Measurements from ENCODE around the gene CADM2.
A peak's percentile ranks its signal among the peaks of the same experiment; 100 is the strongest.

CADM2 gene

DNA sequence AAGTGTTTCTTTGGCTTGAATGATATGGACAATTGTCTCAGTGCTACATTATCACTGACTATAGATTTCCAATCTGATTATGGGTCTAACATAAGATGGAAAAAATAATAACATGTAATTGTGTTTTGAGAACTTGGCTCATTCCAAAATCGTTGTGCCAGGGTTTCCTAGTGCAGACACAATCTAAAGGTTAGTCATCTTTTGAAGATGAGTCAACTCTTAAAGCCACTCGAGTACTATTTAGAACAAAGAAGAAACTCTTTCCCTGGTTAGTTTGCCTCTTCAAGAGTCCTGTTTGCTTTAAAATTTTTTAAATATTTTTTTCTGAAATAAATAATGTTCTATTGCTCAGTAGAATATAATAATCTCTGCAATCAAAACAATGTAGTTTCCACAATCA, 301.0 kb downstream of the CADM2 start:
- intact Hi-C loops (cut with DNase I) = no loop called here
- no peak for DNase-seq

DNA sequence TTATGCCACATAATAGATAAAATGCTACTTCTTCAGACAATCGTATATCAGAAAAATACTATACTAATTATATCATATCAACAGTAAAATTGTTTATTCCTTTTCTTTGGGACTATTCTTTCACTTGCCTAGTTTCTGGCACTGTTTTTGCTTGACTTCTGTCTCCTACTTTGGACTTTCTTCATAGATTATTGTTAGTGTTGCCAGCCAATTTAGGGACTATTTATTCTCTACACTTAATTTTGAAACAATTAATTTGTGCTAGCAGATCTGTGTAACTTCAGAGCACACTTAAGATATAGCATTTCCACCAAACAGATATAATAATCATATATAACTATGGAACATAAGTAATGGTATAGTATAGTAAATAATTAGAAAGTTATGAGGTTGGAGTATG, 305.6 kb downstream of the CADM2 start:
- intact Hi-C loops (cut with DNase I) = no loop called here
- DNase-seq = no peak

- DNase-seq = no peak
- intact Hi-C loops (cut with DNase I) = no loop called here
These were observed 311.7 kb downstream of the CADM2 start for GRCh38 chr3:85270488-85270887.

- intact Hi-C loops (cut with DNase I) = no loop called here
- DNase-seq = no peak
These were observed 313.1 kb downstream of the CADM2 start for GRCh38 chr3:85271911-85272310.

DNA sequence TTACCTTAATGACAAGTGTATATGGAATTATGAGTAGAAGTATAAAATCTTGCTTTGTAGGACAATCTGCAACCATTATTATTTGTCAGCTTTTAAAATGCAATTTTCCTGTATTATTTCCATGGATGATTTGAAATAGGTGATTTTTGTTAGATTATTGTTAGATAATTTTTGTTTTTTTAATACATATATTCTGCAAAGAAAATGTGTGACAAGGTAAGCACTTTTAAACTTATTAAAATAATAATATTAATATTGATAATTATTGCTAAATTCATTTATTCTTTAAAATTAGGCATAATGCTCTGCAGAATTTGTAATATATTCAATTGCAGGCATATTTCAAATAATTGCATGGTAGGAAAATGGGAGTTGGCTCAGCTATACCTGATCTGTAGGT, 329.5 kb downstream of the CADM2 start:
- no peak for DNase-seq
- intact Hi-C loops (cut with DNase I) = no loop called here

GRCh38 chr3:85297291-85297690, 338.5 kb downstream of the CADM2 start:
- intact Hi-C loops (cut with DNase I) = no loop called here

GRCh38 chr3:85298032-85298431, 339.2 kb downstream of the CADM2 start:
- no peak for DNase-seq
- intact Hi-C loops (cut with DNase I) = no loop called here

More at GRCh38 chr3:85297291-85297690, 338.5 kb downstream of the CADM2 start:
- no peak for DNase-seq

GRCh38 chr3:85303156-85303555, 344.4 kb downstream of the CADM2 start:
- peak in 22 of 42 donors; percentile 14 to 72 (median 36) for DNase-seq
- intact Hi-C loops (cut with DNase I) = no loop called here

DNA sequence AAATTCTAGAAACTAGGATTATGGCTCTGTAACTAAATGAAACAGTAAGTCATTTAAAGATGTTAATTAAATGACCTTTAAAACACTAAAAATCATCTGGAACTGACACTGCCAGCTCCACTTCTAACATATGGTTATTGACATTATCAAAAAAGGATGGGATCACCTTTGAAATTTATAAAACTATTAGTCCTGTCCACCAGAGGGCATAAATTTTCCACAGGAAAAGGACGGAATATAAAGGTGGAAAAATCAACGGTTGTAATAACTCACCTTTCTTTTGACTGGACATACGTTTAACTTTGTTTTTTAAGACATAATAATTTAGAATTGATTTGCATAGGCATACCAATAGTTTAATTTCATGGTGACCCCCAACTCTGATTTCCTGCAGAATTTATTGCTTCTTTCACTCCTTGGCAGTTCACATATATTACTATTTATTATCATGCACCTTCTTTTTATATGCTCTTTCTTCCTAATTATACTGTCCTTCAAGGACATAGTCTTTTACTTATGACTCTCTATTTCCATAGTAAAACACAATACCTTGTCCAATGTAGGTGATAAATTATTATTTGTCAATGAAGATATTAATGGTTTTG, 345.7 kb downstream of the CADM2 start:
- no peak for DNase-seq

DNA sequence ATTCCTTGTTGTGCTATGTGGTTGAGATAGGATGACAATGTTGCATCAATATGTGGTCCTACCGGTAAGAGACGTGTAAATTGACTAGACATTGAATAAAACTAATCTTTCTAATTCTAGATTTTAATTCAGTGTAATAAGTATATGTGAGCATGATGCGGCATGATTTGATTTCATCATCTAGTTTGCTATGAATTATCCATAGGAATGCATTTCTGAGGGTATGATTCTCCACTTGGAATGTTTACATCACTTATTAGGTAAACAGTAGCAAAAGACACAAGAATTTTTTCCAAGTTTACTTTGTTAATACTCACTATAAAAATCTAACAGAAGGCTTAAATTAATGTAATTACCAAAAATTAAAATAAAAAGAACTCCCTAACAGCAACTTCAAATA, 353.5 kb downstream of the CADM2 start:
- intact Hi-C loops (cut with DNase I) = no loop called here
- DNase-seq = no peak

More for the DNA sequence above, 345.7 kb downstream of the CADM2 start:
- intact Hi-C loops (cut with DNase I) = no loop called here

DNA sequence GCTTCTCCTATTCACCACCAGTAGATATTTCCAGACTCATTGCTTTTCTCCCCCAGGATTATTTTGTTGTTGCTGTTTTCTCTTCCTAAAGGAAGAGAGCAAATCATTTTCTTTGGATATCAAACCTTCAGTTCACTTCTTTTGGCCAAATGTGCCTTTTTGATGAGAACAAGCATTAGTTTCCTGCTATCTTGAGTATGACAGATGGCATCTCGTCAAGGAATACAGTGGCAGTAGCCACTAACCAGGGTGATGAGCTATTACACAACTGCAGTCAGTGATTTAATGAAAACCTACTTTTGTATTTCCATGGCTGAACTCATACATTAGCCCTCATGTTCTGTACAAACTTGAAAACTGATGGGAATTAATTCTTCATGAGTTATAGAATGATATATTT, 354.6 kb downstream of the CADM2 start:
- intact Hi-C loops (cut with DNase I) = no loop called here
- no peak for DNase-seq

GRCh38 chr3:85316252-85316651, 357.5 kb downstream of the CADM2 start:
- no peak for DNase-seq
- intact Hi-C loops (cut with DNase I) = no loop called here

DNA sequence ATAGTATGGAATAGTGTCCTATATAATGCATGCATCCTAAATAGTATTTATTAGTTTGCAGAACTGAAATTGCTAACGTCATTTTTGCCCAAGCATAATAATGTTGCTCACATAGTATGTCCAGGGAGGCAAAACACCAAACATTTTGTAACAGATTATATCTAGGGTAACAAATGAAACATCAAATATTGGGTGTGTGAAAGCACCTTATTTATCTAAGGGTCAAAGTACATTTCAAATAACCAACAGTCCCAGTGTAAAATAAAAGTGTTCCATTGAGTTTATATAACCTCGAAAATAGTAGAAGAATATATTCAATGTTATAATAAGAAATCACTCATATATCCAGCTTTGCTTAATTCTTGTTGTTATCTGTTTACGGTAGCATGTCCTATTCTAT, 363.1 kb downstream of the CADM2 start:
- DNase-seq = no peak
- intact Hi-C loops (cut with DNase I) = no loop called here

DNA sequence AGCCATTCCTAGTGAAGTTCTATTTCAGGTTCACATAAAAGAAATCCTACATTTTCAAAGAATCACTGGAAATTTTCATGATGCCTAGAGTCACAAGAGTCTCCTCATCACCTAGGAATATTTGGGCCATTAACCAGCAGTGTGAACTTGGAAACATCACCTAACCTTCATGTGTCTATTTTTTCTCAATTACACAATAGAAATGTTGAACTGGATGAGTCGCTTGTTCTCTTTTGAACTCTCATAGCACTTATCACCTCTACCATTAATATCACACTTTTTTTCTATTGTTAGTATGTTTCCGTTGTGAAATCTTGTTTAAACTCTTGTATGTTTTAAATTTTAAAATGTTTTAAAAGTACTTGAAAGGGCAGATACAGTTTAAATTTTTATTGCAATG, 371.3 kb downstream of the CADM2 start:
- DNase-seq = no peak
- intact Hi-C loops (cut with DNase I) = no loop called here

DNA sequence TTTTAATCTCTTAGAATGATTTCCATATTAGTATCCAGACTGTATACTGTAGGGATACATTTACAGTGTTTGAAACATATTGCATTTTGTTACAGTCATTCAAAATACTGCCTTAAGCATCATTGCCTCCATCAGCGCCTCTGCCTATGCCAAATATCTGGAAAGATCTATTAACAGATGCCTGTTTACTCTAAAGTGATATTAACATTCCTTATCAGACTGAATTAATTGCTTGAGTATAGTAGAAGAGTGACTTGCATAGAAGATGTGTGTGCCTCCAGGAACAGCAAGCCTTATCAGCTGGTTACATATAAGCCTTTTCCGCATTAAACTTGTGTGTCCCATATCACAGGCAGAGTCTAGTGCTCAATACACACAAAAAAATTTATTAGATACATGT, 379.1 kb downstream of the CADM2 start:
- intact Hi-C loops (cut with DNase I) = no loop called here

GRCh38 chr3:85342915-85343314, 384.1 kb downstream of the CADM2 start:
- DNase-seq = peak in 29 of 42 donors; percentile 9 to 80 (median 51)
- intact Hi-C loops (cut with DNase I) = loop anchor here (10.0 kb wide), 1 partner anchor 368 kb away; no protein-coding TSS in a partner anchor

More for the DNA sequence above, 379.1 kb downstream of the CADM2 start:
- no peak for DNase-seq

- DNase-seq = peak in 1 of 42 donors; percentile 38
- intact Hi-C loops (cut with DNase I) = no loop called here
These were observed 396.8 kb downstream of the CADM2 start for GRCh38 chr3:85355572-85355971.

- DNase-seq = peak; percentile 39 to 94 (median 80)
- intact Hi-C loops (cut with DNase I) = loop anchor here (10.0 kb wide), 1 partner anchor 214 kb away; no protein-coding TSS in a partner anchor
These were observed 402.1 kb downstream of the CADM2 start for GRCh38 chr3:85360742-85361387.

- no peak for DNase-seq
- intact Hi-C loops (cut with DNase I) = loop anchor here (10.0 kb wide), 1 partner anchor 210 kb away; no protein-coding TSS in a partner anchor
These were observed 405.6 kb downstream of the CADM2 start for GRCh38 chr3:85364296-85364909.

DNA sequence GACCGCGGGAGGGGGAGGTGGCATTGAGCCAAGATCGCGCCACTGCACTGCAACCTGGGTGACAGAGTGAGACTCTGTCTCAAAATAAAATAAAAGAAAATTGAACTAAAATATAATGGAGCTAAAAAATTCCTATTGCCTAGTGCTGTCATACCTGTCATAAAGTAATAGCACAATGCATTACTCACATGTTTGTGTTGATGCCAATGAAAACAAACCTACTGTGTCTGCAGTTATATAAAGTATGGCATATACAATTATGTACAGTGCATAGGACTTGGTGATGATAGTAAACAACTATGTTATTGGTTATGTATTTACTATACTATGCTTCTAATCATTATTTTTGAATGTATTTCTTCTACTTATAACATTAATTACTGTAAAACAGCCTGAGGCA, 411.6 kb downstream of the CADM2 start:
- intact Hi-C loops (cut with DNase I) = no loop called here
- peak in 1 of 42 donors; percentile 42 for DNase-seq

Measured in head of caudate nucleus (tissue), 42 donors.